HL-60 (cell line): ENCODE measurements around the gene STEAP2.

Source experiments
- GABPA ChIP-seq: IDR thresholded peaks from 2 replicates; pipeline ENCODE4 v1.6.1; 2012; ENCODE audit warnings: low read depth
- POLR2AphosphoS5 ChIP-seq: IDR thresholded peaks from 2 replicates; pipeline ENCODE4 v1.6.1; 2012; ENCODE audit warnings: low read depth
- SPI1 ChIP-seq: IDR thresholded peaks from 2 replicates; pipeline ENCODE4 v1.6.1; 2012; ENCODE audit warnings: low read depth, mild to moderate bottlenecking, borderline replicate concordance
- TF ChIP-seq, protein P1 (sequence below): IDR thresholded peaks from 2 replicates; pipeline ENCODE4 v1.6.1; 2012; ENCODE audit warnings: low read depth; ENCODE audit not compliant: insufficient replicate concordance
- TF ChIP-seq, protein P2 (sequence below): IDR thresholded peaks from one replicate; pipeline ENCODE4 v1.5.1; 2011; ENCODE audit warnings: low read length, control low read depth, inconsistent platforms; ENCODE audit not compliant: insufficient read depth

DNA sequence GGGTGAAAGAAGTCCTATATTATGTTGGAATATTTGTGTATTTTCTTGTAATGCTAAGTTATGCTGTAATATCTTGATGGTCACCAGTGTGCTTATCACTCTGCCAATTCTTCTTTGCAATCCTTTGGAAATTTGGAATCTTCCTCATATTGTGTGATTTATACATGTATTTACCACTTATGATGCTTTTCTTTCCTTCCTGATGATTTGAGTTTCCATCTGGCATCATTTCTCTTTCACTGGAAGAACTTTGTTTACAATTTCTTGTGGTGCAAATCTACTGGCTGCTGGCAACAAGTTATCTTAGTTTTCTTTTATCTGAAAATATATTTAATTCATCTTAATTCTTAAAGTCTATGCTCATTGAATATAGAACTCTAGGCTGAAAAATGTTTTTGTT lies 62.6 kb downstream of the STEAP2 start:
- TF ChIP-seq, protein P1, sequence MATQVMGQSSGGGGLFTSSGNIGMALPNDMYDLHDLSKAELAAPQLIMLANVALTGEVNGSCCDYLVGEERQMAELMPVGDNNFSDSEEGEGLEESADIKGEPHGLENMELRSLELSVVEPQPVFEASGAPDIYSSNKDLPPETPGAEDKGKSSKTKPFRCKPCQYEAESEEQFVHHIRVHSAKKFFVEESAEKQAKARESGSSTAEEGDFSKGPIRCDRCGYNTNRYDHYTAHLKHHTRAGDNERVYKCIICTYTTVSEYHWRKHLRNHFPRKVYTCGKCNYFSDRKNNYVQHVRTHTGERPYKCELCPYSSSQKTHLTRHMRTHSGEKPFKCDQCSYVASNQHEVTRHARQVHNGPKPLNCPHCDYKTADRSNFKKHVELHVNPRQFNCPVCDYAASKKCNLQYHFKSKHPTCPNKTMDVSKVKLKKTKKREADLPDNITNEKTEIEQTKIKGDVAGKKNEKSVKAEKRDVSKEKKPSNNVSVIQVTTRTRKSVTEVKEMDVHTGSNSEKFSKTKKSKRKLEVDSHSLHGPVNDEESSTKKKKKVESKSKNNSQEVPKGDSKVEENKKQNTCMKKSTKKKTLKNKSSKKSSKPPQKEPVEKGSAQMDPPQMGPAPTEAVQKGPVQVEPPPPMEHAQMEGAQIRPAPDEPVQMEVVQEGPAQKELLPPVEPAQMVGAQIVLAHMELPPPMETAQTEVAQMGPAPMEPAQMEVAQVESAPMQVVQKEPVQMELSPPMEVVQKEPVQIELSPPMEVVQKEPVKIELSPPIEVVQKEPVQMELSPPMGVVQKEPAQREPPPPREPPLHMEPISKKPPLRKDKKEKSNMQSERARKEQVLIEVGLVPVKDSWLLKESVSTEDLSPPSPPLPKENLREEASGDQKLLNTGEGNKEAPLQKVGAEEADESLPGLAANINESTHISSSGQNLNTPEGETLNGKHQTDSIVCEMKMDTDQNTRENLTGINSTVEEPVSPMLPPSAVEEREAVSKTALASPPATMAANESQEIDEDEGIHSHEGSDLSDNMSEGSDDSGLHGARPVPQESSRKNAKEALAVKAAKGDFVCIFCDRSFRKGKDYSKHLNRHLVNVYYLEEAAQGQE: no peak
- TF ChIP-seq, protein P2, sequence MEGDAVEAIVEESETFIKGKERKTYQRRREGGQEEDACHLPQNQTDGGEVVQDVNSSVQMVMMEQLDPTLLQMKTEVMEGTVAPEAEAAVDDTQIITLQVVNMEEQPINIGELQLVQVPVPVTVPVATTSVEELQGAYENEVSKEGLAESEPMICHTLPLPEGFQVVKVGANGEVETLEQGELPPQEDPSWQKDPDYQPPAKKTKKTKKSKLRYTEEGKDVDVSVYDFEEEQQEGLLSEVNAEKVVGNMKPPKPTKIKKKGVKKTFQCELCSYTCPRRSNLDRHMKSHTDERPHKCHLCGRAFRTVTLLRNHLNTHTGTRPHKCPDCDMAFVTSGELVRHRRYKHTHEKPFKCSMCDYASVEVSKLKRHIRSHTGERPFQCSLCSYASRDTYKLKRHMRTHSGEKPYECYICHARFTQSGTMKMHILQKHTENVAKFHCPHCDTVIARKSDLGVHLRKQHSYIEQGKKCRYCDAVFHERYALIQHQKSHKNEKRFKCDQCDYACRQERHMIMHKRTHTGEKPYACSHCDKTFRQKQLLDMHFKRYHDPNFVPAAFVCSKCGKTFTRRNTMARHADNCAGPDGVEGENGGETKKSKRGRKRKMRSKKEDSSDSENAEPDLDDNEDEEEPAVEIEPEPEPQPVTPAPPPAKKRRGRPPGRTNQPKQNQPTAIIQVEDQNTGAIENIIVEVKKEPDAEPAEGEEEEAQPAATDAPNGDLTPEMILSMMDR: no peak
- no peak for TF ChIP-seq POLR2AphosphoS5
- no peak for TF ChIP-seq SPI1
- TF ChIP-seq GABPA: no peak
